ENCODE measurements around the gene HNRNPM.

DNA sequence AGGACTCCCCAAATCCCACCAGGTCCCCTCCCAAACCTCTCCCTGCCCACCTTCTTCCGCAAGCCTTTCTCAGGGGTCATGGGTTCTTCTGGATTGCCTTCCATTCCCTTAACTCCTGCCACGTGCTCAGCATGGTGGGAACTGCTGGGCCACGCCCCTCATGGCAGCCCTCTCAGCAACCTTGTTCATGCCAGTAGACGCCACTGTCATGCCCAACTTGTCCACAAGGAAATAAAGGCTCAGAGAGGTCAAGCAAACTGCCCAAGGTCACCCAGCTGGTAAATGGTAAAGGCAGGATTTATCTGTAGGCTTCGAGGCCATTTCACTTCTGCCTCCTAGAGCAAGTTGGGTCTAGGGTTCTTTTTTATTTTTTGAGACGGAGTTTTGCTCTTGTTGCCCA, 46.8 kb downstream of the HNRNPM start:
- TF ChIP-seq, protein P1, sequence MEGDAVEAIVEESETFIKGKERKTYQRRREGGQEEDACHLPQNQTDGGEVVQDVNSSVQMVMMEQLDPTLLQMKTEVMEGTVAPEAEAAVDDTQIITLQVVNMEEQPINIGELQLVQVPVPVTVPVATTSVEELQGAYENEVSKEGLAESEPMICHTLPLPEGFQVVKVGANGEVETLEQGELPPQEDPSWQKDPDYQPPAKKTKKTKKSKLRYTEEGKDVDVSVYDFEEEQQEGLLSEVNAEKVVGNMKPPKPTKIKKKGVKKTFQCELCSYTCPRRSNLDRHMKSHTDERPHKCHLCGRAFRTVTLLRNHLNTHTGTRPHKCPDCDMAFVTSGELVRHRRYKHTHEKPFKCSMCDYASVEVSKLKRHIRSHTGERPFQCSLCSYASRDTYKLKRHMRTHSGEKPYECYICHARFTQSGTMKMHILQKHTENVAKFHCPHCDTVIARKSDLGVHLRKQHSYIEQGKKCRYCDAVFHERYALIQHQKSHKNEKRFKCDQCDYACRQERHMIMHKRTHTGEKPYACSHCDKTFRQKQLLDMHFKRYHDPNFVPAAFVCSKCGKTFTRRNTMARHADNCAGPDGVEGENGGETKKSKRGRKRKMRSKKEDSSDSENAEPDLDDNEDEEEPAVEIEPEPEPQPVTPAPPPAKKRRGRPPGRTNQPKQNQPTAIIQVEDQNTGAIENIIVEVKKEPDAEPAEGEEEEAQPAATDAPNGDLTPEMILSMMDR (IDR thresholded peaks at IDR 0.05): 0 out of 2 replicates have a peak, but pooled peaks have one; percentile 5
- no peak for TF ChIP-seq ZFX (IDR thresholded peaks at IDR 0.05; ENCODE audit: borderline replicate concordance)
